SU-DHL-6 (cell line): ENCODE data around the gene HP.

Experiments
- H2AFZ ChIP-seq: fragments of 200-600 bp; sonication (generic); 2 replicates; pipeline ENCODE4 v1.6.1; 2014; ENCODE audit warnings: low read depth, mild to moderate bottlenecking, moderate library complexity, mixed read lengths, antibody characterized with exemption, low read length; ENCODE audit not compliant: severe bottlenecking
- H3F3A ChIP-seq: fragments of 200-600 bp; shearing (Covaris generic); 2 replicates; pipeline ENCODE4 v1.6.0; 2016; ENCODE audit warnings: antibody characterized with exemption, mild to moderate bottlenecking; ENCODE audit not compliant: insufficient read depth
- H3K27ac ChIP-seq: fragments of 200-600 bp; sonication (generic); 2 replicates; pipeline ENCODE4 v1.5.1; 2016; ENCODE audit warnings: low read depth, mild to moderate bottlenecking, low read length, moderate library complexity, mixed read lengths
- H3K27me3 ChIP-seq: fragments of 200-600 bp; sonication (generic), shearing (Covaris generic); 2 replicates; pipeline ENCODE4 v1.6.0; 2014; ENCODE audit warnings: mild to moderate bottlenecking, low read length
- H3K36me3 ChIP-seq: fragments of 200-600 bp; sonication (generic); 2 replicates; pipeline ENCODE4 v1.6.1; 2014; ENCODE audit warnings: mild to moderate bottlenecking, low read length, mixed read lengths
- H3K4me2 ChIP-seq: fragments of 300-600, 200-600 bp; shearing (Covaris generic), sonication (generic); 2 replicates; pipeline ENCODE4 v1.6.0; 2014; ENCODE audit warnings: low read length, low read depth, mild to moderate bottlenecking; ENCODE audit not compliant: poor library complexity, severe bottlenecking
- H3K4me3 ChIP-seq: fragments of 200-600 bp; sonication (generic); 2 replicates; pipeline ENCODE4 v1.5.1; 2014; ENCODE audit warnings: antibody characterized with exemption, low read length, mild to moderate bottlenecking, mixed read lengths; ENCODE audit not compliant: insufficient read depth, poor library complexity, severe bottlenecking
- H3K79me2 ChIP-seq: fragments of 200-600 bp; sonication (generic); 2 replicates; pipeline ENCODE4 v1.6.1; 2014; ENCODE audit warnings: mild to moderate bottlenecking, low read length, moderate library complexity; ENCODE audit not compliant: insufficient read depth
- H3K9ac ChIP-seq: fragments of 200-600 bp; sonication (generic); 2 replicates; pipeline ENCODE4 v1.7.0; 2014; ENCODE audit warnings: mild to moderate bottlenecking, low read length
- H3K9me2 ChIP-seq: fragments of 200-600 bp; sonication (generic); replicated peaks from 2 replicates; pipeline ENCODE4 v1.6.1; 2014; ENCODE audit warnings: low read length; ENCODE audit not compliant: insufficient read depth
- H3K9me3 ChIP-seq: fragments of 200-600 bp; sonication (generic); 2 replicates; pipeline ENCODE4 v1.6.1; 2014; ENCODE audit warnings: low read length, mixed read lengths; ENCODE audit not compliant: insufficient read depth
- H4K20me1 ChIP-seq: fragments of 200-600 bp; sonication (generic); 2 replicates; pipeline ENCODE4 v1.6.1; 2014; ENCODE audit warnings: low read depth, mild to moderate bottlenecking, antibody characterized with exemption, low read length, moderate library complexity, mixed read lengths
- CTCF ChIP-seq: fragments of 200-600 bp; sonication (generic); IDR thresholded peaks from one replicate; pipeline ENCODE4 v1.5.1; 2017; ENCODE audit warnings: antibody characterized with exemption, mild to moderate bottlenecking, low read length, moderate library complexity; ENCODE audit not compliant: insufficient read depth, poor library complexity, severe bottlenecking
- EZH2phosphoT487 ChIP-seq: fragments of 200-600 bp; sonication (generic), shearing (Covaris generic); conservative IDR thresholded peaks from 2 replicates; pipeline ENCODE4 v1.6.1; 2018; ENCODE audit warnings: mild to moderate bottlenecking, antibody characterized with exemption, low read length, moderate library complexity, mixed read lengths

HP gene

GRCh38 chr16:72091217-72091616, 36.9 kb downstream of the HP start:
- Histone ChIP-seq H4K20me1 (no peaks in the 10 kb centered on the region), H3K27me3 (no peaks in the 10 kb centered on the region), H3K79me2 (peaks cover 45% of the 10 kb centered on the region), H3K4me2 (peak overlapping the region; percentile 93), H3F3A (no peaks in the 10 kb centered on the region), H2AFZ (no peak overlapping the region), H3K4me3 (no peak overlapping the region), H3K36me3 (peaks cover 6% of the 10 kb centered on the region; the same call in 1 of the 2 replicates), H3K27ac (no peak overlapping the region), H3K9me2 (no peaks in the 10 kb centered on the region), H3K9me3 (no peaks in the 10 kb centered on the region), H3K9ac (no peak overlapping the region)
- TF ChIP-seq EZH2phosphoT487 = no peak
- TF ChIP-seq CTCF = no peak

- H3K9ac ChIP-seq = peak overlapping the region; percentile 71
- H3F3A ChIP-seq = no peaks in the 10 kb centered on the region
- H2AFZ ChIP-seq = peak overlapping the region; percentile 80
- H4K20me1 ChIP-seq = no peaks in the 10 kb centered on the region
- H3K27me3 ChIP-seq = no peaks in the 10 kb centered on the region
- peaks cover 4% of the 10 kb centered on the region; the same call in 1 of the 2 replicates for H3K36me3 ChIP-seq
- H3K9me3 ChIP-seq = no peaks in the 10 kb centered on the region
- H3K79me2 ChIP-seq = peaks cover 45% of the 10 kb centered on the region
- H3K4me3 ChIP-seq = peak overlapping the region; percentile 80
- H3K9me2 ChIP-seq = no peaks in the 10 kb centered on the region
- H3K27ac ChIP-seq = 0 out of 2 replicates have a peak overlapping the region, but pooled peaks have one; percentile 19
- peak overlapping the region; percentile 93 for H3K4me2 ChIP-seq
- TF ChIP-seq CTCF (no peak), EZH2phosphoT487 (no peak)
Observed at GRCh38 chr16:72092832-72093447, 38.6 kb downstream of the HP start.

GRCh38 chr16:72093448-72094265, 39.4 kb downstream of the HP start, which contains the start of the genes DHX38 and TXNL4B:
DHX38 (plus strand) TSS chr16:72093847; CDS start chr16:72096158, 2,311 bp downstream.
TXNL4B (minus strand) TSS chr16:72093620; CDS start chr16:72090749, 2,871 bp downstream.
- Histone ChIP-seq H3K27me3 (no peaks in the 10 kb centered on the region), H3K9ac (peak within 1 kb of the TSS; percentile 71), H3K4me3 (peak within 1 kb of the TSS; percentile 81), H3K27ac (peak within 1 kb of the TSS; percentile 64), H3K4me2 (peak within 1 kb of the TSS; percentile 93), H3K9me3 (no peaks in the 10 kb centered on the region), H3K36me3 (peaks cover 4% of the 10 kb centered on the region; the same call in 1 of the 2 replicates), H4K20me1 (no peaks in the 10 kb centered on the region), H3K79me2 (peaks cover 45% of the 10 kb centered on the region), H3F3A (no peaks in the 10 kb centered on the region), H3K9me2 (no peaks in the 10 kb centered on the region), H2AFZ (peak within 1 kb of the TSS; percentile 80)
- TF ChIP-seq CTCF (no peak), EZH2phosphoT487 (no peak)
